Globus pallidus (tissue), 1 donor: ENCODE results near the gene TGM4.
"Not testable (repeated sequence)": the region's sequence is repeated elsewhere in the genome, so short reads cannot be mapped to it uniquely, and the experiment has no call there.

Source experiments
- DNase-seq: peaks from one replicate; pipeline ENCODE4 v3.0.0-alpha.2; 2015; ENCODE audit warnings: low spot score

TGM4 gene

DNA sequence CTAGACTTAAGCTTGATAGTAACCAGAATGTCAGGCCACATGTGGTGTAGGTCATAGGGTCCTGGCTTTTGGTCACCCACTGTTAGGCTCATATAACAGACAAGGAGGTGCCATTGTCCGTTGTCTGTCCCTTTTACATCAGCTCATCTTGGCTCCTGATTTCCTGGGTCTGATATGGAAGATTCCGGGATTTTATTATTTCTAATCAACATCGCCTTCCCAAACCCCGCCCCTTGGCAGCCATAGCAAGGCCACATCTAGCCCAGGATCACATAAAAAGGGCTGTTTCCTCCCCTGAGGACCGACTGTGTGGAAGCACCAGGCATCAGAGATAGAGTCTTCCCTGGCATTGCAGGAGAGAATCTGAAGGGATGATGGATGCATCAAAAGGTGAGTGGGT is at the start of gene TGM4:
TGM4 (plus strand) TSS at position 301 of the 400 bp plus-strand sequence; CDS start at position 372, 71 bp downstream.
- DNase-seq: no peak

DNA sequence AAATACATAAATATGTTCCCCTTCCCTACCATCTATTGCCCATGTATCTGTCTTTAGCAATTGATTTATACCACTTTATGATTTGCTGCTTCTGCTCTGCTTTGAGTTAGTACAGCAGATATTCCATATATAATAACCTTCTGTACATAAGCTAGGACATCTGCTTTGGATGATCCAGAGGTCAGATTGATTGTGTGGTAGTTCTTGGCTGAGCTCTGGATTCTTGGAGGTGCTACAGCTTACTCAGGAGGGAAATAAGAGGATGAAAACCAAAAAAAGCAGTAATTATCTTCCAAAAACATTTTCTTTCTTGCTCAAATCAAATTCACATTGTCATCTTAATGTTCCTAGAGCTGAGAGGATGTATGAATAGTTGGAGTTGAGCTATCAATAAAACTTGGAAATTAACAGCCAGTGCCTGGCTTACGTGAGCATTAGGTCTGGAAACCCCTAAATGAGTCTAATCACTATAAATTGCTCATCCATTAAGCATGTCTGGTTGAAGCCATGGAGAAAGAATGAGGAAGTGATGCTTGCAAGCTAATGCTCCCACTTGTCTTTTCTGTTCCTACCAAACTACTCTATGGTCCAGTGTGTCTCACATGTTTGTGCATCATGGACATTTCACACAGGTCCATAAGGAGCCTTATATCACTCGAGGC is 49.0 kb upstream of the TGM4 start:
- DNase-seq: no peak

DNA sequence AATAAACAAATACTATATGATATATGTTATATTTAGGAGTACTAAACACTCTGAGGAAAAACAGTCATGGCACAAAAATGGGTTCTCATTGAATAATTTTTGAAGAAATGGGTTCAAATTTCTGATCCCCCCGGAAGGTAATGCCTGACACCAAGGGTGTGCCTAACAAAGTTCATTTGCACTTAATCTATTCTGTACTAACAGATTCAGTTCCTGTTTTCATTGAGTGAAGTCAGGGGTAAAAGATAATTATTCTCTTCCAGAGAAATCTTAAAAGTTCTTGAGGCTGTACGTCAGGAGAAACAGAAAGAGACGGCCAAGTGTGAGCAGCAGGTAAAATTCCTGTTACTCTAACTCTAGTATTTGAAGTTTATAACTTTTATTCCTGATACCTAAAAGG is 47.2 kb upstream of the TGM4 start:
- DNase-seq: no peak

DNA sequence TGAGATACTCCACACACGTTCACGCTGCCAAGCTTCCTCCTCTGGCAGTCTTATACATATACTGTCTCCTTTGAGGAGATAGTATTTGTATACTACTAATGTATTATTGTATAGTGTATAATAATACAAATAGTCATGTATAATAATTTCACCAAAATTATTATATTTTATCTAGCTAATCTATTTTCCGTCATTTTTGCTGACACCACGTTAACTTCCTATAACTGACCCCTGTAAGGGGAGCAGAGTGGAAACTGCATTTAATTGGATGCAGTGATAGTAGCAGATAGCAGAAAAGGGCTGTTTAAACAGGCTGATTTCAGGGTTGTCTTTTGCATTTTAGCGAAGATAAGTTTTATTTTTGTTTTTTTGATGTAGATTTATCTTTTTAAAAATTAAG is 43.2 kb upstream of the TGM4 start:
- DNase-seq: no peak

DNA sequence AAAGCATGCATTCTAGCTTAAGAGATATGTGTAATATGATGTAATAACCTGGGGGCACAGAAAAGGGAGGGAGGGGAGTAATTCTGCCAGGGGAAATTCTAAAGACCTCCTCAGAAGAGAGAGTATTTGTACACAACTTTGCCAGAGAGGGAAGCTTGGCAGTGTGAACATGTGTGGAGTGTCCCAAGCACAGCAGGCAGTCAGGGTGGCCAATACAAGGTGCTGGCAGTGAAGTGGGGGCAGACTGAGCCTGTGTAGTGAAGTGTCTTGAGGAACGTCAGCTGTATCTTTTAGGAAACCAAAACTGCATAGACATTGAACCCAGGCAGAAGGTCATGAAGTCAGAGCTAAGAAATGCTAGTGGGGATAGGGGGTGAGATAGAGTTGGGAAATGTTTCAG is 42.4 kb upstream of the TGM4 start:
- DNase-seq: no peak

DNA sequence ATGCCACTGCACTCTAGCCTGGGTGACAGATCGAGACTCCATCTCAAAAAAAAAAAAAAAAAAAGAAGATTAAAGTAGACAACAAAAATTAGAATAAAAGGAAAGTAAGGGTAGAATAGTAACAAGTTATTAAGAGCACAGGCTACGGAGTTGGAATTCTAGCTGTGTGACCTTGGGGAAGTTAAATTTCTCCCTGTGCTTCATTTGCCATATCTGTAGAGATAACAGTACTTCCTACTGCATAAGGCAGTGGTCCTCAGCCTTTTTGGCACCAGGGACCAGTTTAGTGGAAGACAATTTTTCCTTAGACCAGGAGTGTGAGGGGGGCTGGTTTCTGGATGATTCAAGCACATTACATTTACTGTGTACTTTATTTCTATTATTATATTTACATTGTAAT is 41.4 kb upstream of the TGM4 start:
- DNase-seq: no peak

DNA sequence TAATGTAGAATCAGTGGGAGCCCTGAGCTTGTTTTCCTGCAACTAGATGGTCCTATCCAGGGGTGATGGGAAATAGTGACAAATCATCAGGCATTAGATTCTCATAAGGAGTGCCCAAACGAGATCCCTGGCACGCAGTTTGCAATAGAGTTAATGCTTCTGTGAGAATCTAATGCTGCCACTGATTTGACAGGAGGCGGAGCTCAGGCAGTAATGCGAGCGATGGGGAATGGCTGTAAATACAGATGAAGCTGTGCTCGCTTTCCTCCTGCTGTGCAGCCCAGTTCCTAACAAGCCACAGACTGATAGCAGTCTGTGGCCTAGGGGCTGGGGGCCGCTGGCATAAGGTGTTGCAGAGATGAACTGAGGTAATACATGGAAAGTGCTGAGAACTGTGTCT is 41.0 kb upstream of the TGM4 start:
- DNase-seq: no peak

DNA sequence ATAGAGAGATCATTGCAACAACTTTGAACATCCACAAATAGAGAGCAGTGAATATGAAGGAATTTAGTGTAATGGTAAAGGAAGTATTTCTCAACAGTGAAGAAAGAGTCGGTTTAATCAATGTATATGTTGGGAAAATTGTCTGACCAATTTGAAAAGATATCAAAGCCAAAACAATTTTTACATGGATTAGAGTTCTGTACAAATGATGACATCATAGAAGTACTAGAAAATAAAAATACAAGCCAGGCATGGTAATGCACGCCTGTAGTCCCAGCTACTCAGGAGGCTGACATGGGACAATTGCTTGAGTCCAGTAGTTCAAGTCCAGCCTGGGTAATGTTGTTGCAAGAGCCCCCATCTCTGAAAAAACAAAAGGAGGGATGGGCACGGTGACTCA is 38.7 kb upstream of the TGM4 start:
- no peak for DNase-seq

DNA sequence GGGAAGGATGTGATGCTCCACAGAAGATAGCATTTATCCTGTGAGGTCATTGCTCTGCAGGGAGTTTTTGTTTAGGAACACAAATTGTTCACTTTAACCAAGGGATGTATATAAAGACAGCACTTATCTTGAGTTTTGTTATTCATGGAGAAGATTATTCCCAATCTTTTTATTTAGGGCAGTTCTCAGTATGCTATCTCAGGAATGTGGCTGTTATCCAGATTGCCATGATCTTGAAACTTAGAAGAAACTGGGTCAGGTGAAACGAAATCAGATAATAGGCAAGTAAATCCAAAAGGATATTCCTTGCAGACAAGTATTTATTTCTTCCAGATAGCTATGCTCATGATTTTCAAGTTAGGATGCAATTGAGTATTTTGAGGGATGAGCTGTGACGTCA is 32.0 kb upstream of the TGM4 start:
- no peak for DNase-seq

DNA sequence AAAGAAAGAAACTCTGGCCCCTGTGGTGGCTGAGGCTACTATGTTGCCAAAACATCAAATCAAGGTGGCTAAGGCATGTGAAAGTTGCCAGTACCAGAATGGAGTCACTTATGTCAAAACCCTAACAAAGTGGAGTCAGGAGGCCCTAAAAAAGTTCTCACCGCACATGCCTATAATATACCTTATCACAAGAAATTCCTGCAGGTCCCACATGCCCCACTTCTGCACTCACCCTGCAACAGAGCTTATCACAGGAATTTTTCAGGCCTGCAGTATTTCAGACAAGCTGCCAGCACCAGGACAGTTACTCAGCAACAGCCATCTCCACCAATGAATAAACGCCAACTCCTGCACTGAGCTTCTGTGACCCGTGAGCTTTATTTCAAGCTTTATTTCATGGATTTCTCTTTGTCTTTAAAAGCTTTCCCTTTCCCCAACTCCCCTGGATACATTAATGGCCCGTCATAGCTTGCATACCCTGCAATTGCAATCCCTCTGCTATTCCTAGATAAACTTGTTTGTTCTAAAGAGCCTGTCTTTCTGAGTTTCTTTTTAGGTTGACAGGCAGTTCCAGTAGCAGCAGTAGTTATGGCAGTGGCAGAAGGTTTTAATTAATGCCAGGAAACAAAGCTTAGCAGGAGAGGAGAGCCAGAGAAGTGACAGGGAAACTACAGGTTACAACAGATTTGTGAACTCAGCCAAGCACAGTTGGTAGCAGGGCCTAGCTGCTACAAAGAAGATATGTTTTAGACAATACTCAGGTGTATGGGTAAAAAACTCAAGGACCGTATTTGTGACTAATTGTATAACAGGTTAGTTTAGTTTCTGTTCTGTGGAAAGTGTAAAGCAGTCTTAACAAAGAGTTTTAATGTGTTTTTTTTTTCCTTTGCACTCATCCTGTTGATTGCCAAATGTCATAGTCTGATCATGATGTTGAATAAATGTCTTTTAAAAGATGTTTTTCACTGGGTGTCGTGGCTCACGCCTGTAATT is 28.6 kb upstream of the TGM4 start:
- no peak for DNase-seq

DNA sequence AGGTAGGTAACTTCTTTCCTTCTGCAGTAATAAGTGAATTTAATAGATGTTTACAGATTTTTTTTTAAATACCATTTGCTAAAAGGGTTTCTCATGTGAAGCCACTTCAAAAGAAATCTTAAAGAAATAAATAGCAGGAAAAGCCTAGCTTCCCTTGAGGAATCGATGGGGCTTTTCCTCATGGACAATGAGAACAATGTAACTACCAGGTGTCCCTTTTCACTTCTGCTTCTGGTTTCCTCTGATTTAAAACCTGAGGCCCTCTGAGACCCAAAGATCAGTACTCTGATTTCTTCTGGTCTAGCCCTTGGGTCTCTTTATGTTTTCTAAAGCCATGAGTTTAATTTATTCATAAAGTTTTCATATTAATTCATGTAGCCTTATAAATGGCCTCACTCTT is 25.8 kb upstream of the TGM4 start:
- DNase-seq: no peak

DNA sequence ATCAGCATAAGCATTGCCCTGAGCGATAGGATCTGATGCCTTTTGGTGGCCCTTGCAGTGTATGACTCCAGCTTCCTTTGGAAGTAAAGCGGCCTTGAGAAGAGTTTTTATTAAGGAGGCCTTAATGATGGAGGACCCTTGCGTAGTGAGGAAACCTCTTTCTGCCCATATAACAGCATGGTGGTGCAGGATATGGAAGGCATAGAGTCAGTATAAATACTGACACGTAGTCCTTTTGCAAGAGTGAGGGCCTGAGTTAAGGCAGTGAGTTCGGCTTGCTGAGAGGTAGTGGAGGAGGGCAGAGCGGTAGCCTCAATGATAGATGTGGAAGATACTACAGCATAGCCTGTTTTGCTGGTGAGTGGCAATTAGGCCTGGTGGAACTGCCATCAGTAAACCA is 17.7 kb upstream of the TGM4 start:
- not testable (repeated sequence) for DNase-seq

DNA sequence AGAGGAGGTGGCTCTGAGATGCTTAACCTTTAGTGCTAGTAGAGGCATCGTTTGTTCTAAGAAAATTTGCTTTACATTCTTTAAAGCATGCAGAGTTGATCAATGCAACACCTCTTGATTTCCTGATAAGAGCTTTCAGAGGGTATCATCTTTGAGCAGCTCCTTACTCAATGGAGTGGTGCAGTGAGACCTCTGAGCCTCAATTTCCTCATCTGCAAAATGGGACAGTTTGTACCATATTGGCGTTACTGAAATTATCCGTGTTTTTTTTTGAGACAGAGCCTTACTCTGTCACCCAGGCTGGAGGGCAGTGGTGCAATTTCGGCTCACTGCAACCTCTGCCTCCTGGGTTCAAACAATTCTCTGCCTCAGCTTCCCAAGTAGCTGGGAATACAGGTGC is 14.3 kb upstream of the TGM4 start:
- no peak for DNase-seq

DNA sequence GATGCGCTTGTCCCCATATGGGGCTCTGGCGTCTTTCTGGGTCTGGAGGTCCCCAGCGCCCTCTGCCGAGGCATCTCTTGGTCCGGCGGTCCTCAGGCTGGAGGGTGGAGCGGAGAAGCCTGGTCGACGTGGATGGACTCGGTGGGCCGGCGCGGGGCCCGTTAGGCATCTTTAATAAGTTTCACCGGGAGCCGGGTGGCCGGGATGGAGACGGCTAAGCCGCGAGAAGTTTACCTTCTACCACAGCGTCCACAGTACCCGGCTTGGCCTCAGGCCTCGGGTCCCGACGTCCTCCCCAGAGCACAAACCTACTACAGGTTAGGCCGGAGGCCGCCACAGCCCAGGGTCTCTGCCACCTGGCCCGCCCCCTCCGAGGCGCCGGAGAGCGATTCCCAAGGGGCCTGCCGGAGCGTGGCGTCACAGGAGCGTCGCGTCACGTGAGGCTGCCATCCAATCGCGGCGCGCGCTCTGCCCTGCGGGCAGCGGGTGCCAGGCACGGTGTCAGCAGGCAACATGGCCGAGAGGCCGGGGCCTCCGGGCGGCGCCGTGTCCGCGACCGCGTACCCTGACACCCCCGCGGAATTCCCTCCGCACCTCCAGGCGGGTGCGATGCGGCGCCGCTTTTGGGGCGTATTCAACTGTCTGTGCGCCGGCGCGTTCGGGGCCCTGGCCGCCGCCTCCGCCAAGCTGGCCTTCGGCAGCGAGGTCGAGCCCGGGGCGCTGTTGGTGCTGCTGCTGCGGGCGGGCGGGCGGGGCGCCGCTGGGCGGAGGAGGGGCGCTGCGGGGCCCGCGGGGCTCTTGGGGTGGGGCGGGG is 12.8 kb upstream of the TGM4 start, which contains the start of gene TMEM42:
TMEM42 (plus strand) TSS at position 501 of the 814 bp plus-strand sequence; CDS start at position 514, 13 bp downstream.
- peak; percentile 92 for DNase-seq

DNA sequence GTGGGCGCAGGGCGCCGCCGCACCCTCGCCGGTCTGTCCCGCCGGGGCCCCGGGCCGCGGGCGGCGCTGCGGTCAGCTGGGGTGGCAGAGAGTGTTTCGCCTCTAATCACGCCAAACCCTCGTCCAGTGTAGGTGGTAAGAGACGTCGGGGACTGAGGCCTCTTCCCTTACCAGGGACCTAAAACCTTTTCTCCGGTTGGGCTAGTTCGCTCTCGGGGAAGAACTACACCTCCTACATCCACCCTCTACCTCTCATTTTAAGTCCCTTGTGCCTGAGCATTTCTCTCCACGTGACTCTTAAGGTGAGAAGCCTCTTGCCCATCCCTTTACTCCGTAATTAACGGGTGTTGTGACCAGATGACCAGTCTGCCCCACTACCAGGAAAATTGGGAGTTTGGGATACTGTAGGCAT is 12.2 kb upstream of the TGM4 start:
- no peak for DNase-seq

DNA sequence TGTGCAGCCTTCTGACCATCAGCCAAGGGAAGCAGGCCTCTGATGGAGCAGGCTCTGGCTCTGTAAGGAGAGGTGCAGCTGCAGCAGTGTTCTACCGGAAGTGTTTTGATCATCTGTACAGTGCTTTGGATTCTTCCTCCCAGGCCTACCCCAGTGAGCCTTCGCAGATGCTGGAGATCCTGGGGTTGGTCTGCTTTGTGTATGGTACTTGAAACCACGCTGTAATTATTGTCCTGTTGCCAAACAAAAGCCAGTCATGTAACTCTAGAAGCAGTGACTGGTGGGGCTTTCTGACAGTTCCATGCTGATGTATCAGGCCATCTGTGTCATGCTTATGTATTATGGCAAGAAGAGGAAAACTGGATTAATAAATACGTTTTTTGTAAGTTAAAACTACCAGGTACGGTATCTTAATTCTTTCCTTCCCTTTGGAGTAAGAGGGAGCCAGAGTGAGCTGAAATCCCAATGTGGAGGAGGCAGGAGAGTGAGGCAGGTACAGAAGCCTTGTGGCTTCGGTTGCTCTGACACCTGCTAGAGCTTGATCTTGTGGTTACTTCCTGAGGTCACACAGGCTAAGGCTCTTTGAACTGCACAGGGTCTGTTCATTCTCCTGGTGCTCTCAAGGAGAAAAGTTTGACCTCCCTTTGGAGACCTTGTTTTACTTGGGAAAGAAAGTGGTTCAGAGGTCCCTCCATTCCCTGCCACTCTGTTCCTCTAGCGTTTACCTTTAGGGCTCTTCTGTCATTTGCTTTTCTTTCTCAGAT is 9.0 kb upstream of the TGM4 start:
- no peak for DNase-seq

DNA sequence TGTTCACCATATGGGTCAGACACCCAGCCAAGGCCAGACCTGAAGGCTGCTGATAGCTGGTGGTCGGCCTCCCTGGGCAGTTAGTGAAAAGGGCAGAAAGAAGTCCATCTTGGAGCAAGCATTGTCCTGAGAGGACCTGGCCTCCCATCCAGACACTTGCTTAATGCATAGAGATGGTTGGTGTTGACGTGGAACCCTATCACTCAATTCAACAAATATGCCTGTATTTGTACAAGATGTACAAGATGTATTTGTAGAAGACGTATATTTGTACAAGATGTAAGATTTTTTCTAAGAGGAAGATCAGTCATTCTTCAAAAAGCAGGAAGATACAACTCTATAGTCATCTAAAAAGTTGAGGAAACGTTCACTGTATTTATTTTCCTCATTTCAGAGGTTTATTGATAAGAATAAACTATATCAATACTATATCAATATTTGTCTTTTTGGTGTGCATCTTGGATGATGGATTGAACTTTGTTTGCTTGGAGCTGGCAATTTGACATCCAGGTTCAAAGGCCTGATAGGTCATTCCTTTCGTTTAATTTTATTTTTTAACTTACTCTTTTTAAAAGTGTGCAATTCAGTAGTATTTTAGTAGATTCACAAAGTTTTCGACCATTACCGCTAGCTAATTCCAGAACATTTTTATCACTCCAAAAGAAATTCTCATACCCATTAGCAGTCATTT is 6.8 kb upstream of the TGM4 start:
- no peak for DNase-seq

DNA sequence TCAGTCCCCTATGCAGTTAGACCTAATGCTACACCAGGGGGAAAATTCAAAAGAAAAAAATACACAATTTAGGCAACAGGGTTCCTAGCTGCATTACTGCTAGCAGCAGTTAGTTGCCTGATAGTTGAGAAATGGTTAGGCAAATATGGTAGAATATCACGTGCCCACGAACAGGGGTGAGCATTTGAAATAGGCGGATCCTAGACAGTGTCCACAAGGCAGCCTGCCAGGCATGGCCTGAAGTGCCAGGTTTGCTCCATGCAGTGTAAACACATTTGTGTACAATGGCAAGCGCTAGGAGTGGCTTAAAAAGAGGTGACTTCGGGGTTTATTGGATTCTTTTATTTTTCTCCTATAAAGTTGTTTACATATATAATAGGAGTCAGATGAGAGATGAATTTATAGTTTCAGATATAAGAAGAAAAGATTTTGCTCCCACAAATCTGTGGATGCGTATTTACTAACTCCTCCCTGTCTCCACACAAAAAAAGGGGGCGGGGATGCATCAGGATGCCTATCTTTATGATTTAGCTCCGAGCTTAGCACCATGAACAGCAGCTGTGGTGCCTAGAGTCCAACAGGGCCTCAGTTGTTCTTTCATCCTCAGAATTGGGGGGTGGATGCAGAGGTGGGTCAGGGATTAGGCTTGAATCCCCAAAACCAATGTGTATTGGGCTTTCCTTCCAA is 3.9 kb upstream of the TGM4 start:
- DNase-seq: no peak

DNA sequence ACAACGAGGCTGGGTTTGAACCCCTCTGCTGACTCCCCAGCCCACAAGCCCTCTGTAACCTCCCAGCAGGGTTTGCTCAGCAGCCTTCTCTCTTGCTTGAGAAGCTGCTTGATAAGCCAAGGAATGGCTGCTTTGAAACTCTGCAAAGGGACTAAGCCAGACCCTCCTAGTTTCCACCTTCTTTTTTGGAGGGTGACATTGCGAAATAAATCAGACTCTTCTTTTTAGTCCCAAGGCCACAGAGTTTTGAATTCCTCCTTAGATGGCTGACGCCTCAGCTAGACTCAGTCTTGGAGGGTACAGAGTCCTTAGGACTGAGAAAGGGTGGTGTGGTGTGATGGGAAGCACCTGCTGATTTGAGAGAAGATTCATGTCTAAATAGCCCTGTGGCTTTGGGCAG is 1.2 kb downstream of the TGM4 start:
- no peak for DNase-seq

DNA sequence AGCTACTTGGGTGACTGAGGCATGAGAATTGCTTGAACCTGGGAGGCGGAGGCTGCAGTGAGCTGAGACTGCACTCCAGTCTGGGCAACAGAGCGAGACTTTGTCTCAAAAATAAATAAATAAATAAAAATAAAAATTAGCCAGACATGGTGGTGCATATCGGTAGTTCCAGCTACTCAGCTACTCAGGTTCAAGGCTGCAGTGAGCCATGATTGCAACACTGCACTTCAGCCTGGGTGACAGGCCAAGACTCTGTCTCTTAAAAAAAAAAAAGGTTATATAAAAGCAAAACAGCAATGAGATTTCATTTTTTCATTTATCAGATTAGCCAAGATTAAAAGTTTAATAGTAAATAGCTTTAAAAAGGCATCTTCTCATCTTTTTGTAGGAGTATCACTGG is 2.9 kb downstream of the TGM4 start:
- DNase-seq: no peak
